GM23338 (cell line): ENCODE measurements around the gene XG. TPM values are rescaled to one million over a fixed set of nuclear protein-coding genes. Genes with fewer than 3 reads are reported as not detected.

Experiments used
- ATAC-seq: fragments of 200-7000 bp; cut with Tn5 transposase; 3 replicates; pipeline ENCODE4 v1.9.1; 2020
- DNase-seq: peaks from one replicate; pipeline ENCODE4 v3.0.0-alpha.2; 2015; ENCODE audit warnings: low spot score
- H2AFZ ChIP-seq: fragments of 200-600 bp; sonication (generic); 2 replicates; pipeline ENCODE4 v1.8.0; 2016; ENCODE audit warnings: antibody characterized with exemption, mild to moderate bottlenecking, moderate library complexity
- H3F3A ChIP-seq: fragments of 200-600 bp; sonication (generic); replicated peaks from 2 replicates; pipeline ENCODE4 v1.8.0; 2017; ENCODE audit warnings: antibody characterized with exemption, mixed run types, low read depth
- H3K27ac ChIP-seq: fragments of 200-600 bp; sonication (generic); 2 replicates; pipeline ENCODE4 v1.6.1; 2016; ENCODE audit warnings: low read depth
- H3K27me3 ChIP-seq: fragments of 200-600 bp; sonication (generic); 2 replicates; pipeline ENCODE4 v1.8.0; 2016; ENCODE audit warnings: mild to moderate bottlenecking, mixed run types, moderate library complexity; ENCODE audit not compliant: insufficient read depth
- H3K36me3 ChIP-seq: fragments of 200-600 bp; sonication (generic); 2 replicates; pipeline ENCODE4 v1.8.0; 2016; ENCODE audit warnings: mild to moderate bottlenecking; ENCODE audit not compliant: insufficient read depth
- H3K4me1 ChIP-seq: fragments of 200-600 bp; sonication (generic); 2 replicates; pipeline ENCODE4 v1.8.0; 2016; ENCODE audit warnings: mild to moderate bottlenecking, moderate library complexity; ENCODE audit not compliant: insufficient read depth
- H3K4me2 ChIP-seq: fragments of 200-600 bp; sonication (generic); 2 replicates; pipeline ENCODE4 v1.7.1; 2017; ENCODE audit warnings: mixed run types
- H3K4me3 ChIP-seq: fragments of 200-600 bp; sonication (generic); 2 replicates; pipeline ENCODE4 v1.6.1; 2016; ENCODE audit warnings: mixed run types
- H3K79me2 ChIP-seq: fragments of 200-600 bp; sonication (generic); replicated peaks from 2 replicates; pipeline ENCODE4 v1.8.0; 2017; ENCODE audit warnings: mild to moderate bottlenecking; ENCODE audit not compliant: insufficient read depth
- H3K9me2 ChIP-seq: fragments of 200-600 bp; sonication (generic); 2 replicates; pipeline ENCODE4 v1.8.0; 2017; ENCODE audit not compliant: insufficient read depth
- H4K20me1 ChIP-seq: fragments of 200-600 bp; sonication (generic); replicated peaks from 2 replicates; pipeline ENCODE4 v1.8.0; 2017; ENCODE audit warnings: mild to moderate bottlenecking; ENCODE audit not compliant: insufficient read depth
- H3K27ac Mint-ChIP-seq: 2 replicates; pipeline ENCODE4 v1.8.0; 2020; ENCODE audit warnings: inconsistent platforms, mild to moderate bottlenecking, moderate library complexity, mixed read lengths
- H3K27me3 Mint-ChIP-seq: 3 replicates; pipeline ENCODE4 v1.8.0; 2022; ENCODE audit warnings: low read depth, mild to moderate bottlenecking, moderate library complexity, mixed read lengths, inconsistent platforms; ENCODE audit not compliant: insufficient read depth, poor library complexity
- H3K36me3 Mint-ChIP-seq: 3 replicates; pipeline ENCODE4 v1.8.0; 2021; ENCODE audit warnings: low read depth, mild to moderate bottlenecking, inconsistent platforms, moderate library complexity, mixed read lengths
- H3K4me1 Mint-ChIP-seq: 3 replicates; pipeline ENCODE4 v1.8.0; 2020; ENCODE audit warnings: mild to moderate bottlenecking, inconsistent platforms, mixed read lengths
- H3K4me3 Mint-ChIP-seq: 3 replicates; pipeline ENCODE4 v1.8.0; 2021; ENCODE audit warnings: moderate library complexity, mild to moderate bottlenecking, inconsistent platforms, mixed read lengths
- H3K9me3 Mint-ChIP-seq: 3 replicates; pipeline ENCODE4 v1.8.0; 2020; ENCODE audit warnings: moderate library complexity, mild to moderate bottlenecking, inconsistent platforms, mixed read lengths
- EZH2phosphoT487 ChIP-seq: fragments of 200-600 bp; sonication (generic); IDR thresholded peaks from one replicate; pipeline ENCODE4 v1.8.1; 2018; ENCODE audit warnings: antibody characterized with exemption; ENCODE audit not compliant: unreplicated experiment
- JUNB ChIP-seq: IDR thresholded peaks from one replicate; pipeline ENCODE4 v1.6.1; 2016; ENCODE audit warnings: antibody characterized with exemption; ENCODE audit not compliant: unreplicated experiment
- NANOG ChIP-seq: IDR thresholded peaks from 2 replicates; pipeline ENCODE4 v1.6.1; 2016; ENCODE audit warnings: antibody characterized with exemption, borderline replicate concordance
- POLR2AphosphoS5 ChIP-seq: IDR thresholded peaks from 2 replicates; pipeline ENCODE4 v1.6.1; 2016; ENCODE audit warnings: antibody characterized with exemption, low read depth
- STAT1 ChIP-seq: IDR thresholded peaks from one replicate; pipeline ENCODE4 v1.6.1; 2016; ENCODE audit warnings: antibody characterized with exemption; ENCODE audit not compliant: unreplicated experiment
- ZNF114 ChIP-seq: fragments of 250-450 bp; sonication (Bioruptor Pico); IDR thresholded peaks from 2 replicates; pipeline ENCODE4 v1.5.0; 2020; ENCODE audit warnings: mild to moderate bottlenecking, moderate library complexity
- polyA plus RNA-seq: library from polyadenylated mRNA; unstranded; fragments of >200 nt; fragmentation: Nextera tagmentation; extraction: Ambion mirVana; gene quantifications from 2 replicates; pipeline ENCODE4 v1.2.1, GENCODE V29; 2016
- total RNA-seq: library from RNA; depleted of rRNA; stranded (reverse); fragments of >200 nt; shearing (Covaris generic); gene quantifications from 2 replicates; pipeline ENCODE4 v1.2.3, GENCODE V29; 2014
- TF ChIP-seq, protein P1 (sequence below), 2 experiments: fragments of 200-600 bp in 1 of 2; sonication (generic) in 1 of 2; conservative IDR thresholded peaks; 2 replicates each; pipeline versions ENCODE4 v1.5.1 to v1.6.1; 2016 to 2017; ENCODE audit warnings: antibody characterized with exemption in 2 of 2, low read depth in 2 of 2, mild to moderate bottlenecking in 2 of 2, moderate library complexity in 1 of 2
- TF ChIP-seq, protein P2 (sequence below): IDR thresholded peaks from 2 replicates; pipeline ENCODE4 v1.6.1; 2016; ENCODE audit warnings: antibody characterized with exemption
- TF ChIP-seq, protein P3 (sequence below): IDR thresholded peaks from one replicate; pipeline ENCODE4 v1.6.1; 2018; ENCODE audit warnings: antibody characterized with exemption; ENCODE audit not compliant: unreplicated experiment

XG gene
- total and polyA plus RNA-seq, 2 experiments from 2014 or later: 0.28 to 0.60 TPM

DNA sequence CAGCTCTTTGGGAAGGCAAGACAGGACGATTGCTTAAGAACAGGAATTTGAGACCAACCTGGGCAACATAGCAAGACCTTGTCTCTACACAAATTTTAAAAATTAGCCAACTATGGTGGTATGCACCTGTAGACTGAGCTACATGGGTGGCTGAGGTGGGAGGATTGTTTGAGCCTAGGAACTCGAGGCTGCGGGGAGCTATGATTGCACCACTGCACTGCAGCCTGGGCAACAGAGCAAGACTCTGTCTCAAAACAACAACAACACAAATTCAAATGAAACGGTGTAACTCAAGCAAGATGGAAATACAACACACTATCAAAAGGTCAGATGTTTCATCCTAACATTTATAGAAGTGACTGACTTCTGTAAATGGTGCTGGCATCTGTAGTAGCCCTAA is 37.1 kb downstream of the XG start (continued):
- TF ChIP-seq POLR2AphosphoS5 (no peak), JUNB (no peak)

DNA sequence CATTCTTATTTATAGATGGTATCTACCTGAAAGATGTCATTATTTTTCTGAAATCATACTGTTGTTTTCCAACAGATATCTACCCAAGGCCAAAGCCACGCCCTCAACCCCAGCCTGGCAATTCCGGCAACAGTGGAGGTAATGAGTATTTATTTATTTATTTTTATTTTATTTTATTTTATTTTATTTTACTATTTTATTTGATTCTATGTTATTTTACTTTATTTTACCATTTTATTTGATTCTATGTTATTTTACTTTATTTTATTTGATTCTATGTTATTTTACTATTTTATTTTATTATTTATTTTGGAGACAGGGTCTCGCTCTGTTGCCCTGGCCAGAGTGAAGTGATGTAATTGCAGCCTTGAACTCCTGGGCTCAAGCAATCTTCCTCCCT is 37.7 kb downstream of the XG start:
- Mint-ChIP-seq H3K27ac (no peak overlapping the region), H3K27me3 (peaks cover 4% of the 10 kb centered on the region), H3K4me3 (no peak overlapping the region), H3K4me1 (peaks cover 32% of the 10 kb centered on the region), H3K9me3 (no peaks in the 10 kb centered on the region; the same call in 2 of the 3 replicates), H3K36me3 (no peaks in the 10 kb centered on the region)
- no peak overlapping the region for H2AFZ ChIP-seq
- DNase-seq (no peak), ATAC-seq (no peak)
- no peak overlapping the region for H3K27ac ChIP-seq
- H3K27me3 ChIP-seq: no peaks in the 10 kb centered on the region
- H3K4me1 ChIP-seq: peaks cover 6% of the 10 kb centered on the region
- no peaks in the 10 kb centered on the region for H4K20me1 ChIP-seq
- H3K36me3 ChIP-seq: no peaks in the 10 kb centered on the region
- H3F3A ChIP-seq: no peaks in the 10 kb centered on the region
- H3K9me2 ChIP-seq: no peaks in the 10 kb centered on the region
- no peaks in the 10 kb centered on the region for H3K79me2 ChIP-seq
- TF ChIP-seq, protein P1, sequence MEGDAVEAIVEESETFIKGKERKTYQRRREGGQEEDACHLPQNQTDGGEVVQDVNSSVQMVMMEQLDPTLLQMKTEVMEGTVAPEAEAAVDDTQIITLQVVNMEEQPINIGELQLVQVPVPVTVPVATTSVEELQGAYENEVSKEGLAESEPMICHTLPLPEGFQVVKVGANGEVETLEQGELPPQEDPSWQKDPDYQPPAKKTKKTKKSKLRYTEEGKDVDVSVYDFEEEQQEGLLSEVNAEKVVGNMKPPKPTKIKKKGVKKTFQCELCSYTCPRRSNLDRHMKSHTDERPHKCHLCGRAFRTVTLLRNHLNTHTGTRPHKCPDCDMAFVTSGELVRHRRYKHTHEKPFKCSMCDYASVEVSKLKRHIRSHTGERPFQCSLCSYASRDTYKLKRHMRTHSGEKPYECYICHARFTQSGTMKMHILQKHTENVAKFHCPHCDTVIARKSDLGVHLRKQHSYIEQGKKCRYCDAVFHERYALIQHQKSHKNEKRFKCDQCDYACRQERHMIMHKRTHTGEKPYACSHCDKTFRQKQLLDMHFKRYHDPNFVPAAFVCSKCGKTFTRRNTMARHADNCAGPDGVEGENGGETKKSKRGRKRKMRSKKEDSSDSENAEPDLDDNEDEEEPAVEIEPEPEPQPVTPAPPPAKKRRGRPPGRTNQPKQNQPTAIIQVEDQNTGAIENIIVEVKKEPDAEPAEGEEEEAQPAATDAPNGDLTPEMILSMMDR (conservative IDR thresholded peaks at IDR 0.05; ENCODE audit: low read depth in 2 of 2): no peak
- TF ChIP-seq ZNF114 (CRISPR knock-in tag) (no peak), POLR2AphosphoS5 (no peak), STAT1 (no peak)
- TF ChIP-seq, protein P2, sequence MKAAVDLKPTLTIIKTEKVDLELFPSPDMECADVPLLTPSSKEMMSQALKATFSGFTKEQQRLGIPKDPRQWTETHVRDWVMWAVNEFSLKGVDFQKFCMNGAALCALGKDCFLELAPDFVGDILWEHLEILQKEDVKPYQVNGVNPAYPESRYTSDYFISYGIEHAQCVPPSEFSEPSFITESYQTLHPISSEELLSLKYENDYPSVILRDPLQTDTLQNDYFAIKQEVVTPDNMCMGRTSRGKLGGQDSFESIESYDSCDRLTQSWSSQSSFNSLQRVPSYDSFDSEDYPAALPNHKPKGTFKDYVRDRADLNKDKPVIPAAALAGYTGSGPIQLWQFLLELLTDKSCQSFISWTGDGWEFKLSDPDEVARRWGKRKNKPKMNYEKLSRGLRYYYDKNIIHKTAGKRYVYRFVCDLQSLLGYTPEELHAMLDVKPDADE: no peak
- TF ChIP-seq, protein P3, sequence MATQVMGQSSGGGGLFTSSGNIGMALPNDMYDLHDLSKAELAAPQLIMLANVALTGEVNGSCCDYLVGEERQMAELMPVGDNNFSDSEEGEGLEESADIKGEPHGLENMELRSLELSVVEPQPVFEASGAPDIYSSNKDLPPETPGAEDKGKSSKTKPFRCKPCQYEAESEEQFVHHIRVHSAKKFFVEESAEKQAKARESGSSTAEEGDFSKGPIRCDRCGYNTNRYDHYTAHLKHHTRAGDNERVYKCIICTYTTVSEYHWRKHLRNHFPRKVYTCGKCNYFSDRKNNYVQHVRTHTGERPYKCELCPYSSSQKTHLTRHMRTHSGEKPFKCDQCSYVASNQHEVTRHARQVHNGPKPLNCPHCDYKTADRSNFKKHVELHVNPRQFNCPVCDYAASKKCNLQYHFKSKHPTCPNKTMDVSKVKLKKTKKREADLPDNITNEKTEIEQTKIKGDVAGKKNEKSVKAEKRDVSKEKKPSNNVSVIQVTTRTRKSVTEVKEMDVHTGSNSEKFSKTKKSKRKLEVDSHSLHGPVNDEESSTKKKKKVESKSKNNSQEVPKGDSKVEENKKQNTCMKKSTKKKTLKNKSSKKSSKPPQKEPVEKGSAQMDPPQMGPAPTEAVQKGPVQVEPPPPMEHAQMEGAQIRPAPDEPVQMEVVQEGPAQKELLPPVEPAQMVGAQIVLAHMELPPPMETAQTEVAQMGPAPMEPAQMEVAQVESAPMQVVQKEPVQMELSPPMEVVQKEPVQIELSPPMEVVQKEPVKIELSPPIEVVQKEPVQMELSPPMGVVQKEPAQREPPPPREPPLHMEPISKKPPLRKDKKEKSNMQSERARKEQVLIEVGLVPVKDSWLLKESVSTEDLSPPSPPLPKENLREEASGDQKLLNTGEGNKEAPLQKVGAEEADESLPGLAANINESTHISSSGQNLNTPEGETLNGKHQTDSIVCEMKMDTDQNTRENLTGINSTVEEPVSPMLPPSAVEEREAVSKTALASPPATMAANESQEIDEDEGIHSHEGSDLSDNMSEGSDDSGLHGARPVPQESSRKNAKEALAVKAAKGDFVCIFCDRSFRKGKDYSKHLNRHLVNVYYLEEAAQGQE: no peak
- no peak overlapping the region for H3K4me2 ChIP-seq
- H3K4me3 ChIP-seq: no peak overlapping the region

DNA sequence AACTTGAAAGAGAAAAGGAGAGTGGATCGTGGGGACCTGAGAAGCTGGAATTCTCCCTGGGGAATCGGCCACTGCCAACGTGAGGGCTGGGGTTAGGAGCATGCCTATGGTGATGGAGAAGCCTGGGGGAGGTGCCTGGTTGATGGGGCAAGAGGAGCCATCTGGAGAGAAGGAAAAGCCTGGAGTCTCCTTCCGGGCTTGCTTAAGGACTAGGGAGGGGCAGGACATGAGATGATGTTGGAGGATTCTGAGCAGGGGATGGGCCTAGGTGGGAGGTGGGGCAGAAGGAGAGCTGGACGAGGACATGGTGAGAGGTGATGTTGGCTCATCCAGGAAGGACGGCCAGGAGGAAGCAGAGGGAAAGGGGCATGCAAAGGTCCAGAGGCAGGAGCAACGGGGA is 41.9 kb downstream of the XG start:
- ATAC-seq: no peak; the same call in 2 of the 3 replicates
- Mint-ChIP-seq H3K4me3 (no peak overlapping the region), H3K36me3 (no peaks in the 10 kb centered on the region), H3K9me3 (no peaks in the 10 kb centered on the region), H3K4me1 (peaks cover 29% of the 10 kb centered on the region), H3K27ac (no peak overlapping the region), H3K27me3 (peaks cover 5% of the 10 kb centered on the region)
- Histone ChIP-seq H3K27me3 (no peaks in the 10 kb centered on the region), H4K20me1 (no peaks in the 10 kb centered on the region), H3K4me3 (no peak overlapping the region), H3K79me2 (no peaks in the 10 kb centered on the region; the same call in 1 of the 2 replicates), H3F3A (no peaks in the 10 kb centered on the region), H2AFZ (no peak overlapping the region), H3K4me1 (peaks cover 6% of the 10 kb centered on the region), H3K36me3 (no peaks in the 10 kb centered on the region), H3K27ac (no peak overlapping the region), H3K4me2 (no peak overlapping the region), H3K9me2 (no peaks in the 10 kb centered on the region)
- DNase-seq: no peak
- TF ChIP-seq ZNF114 (CRISPR knock-in tag) (no peak), JUNB (no peak), EZH2phosphoT487 (no peak), POLR2AphosphoS5 (no peak), NANOG (no peak)
- TF ChIP-seq, protein P3: no peak
- TF ChIP-seq, protein P2: no peak
